Activated CD4-positive, alpha-beta T cell treated with anti-CD3 and anti-CD28 coated beads for 4 hours (primary cell): ENCODE results near the gene NAA25.

Experiments used
- DNase-seq, 2 donors: peaks; one replicate each; pipeline ENCODE4 v3.0.0-alpha.2; 2020

The NAA25 gene

GRCh38 chr12:112108202-112109079 is at the start of gene NAA25:
TSS of gene NAA25 (minus strand) at chr12:112108783. CDS start at chr12:112108773, 10 bp downstream.
- DNase-seq, result peak; percentile 87 to 91

DNA sequence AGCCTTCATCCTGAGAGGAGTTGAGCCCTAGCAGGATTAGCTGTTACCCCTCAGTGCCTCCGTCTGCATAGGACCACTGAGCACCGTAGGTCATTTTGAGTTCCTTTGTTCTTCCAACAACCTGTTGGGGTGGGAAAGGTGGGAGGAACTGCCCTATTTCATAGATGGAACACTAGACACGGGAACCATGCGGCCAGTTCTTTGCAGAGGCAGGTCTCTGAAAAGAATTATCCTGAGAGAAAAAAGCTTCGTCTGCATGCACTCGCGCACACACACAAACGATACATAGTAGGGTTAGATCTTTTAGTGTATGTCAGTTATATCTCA is 45.3 kb upstream of the NAA25 start:
- no peak for DNase-seq

GRCh38 chr12:112153181-112153892 is 44.8 kb upstream of the NAA25 start:
- no peak for DNase-seq

- DNase-seq, result no peak
Observed at GRCh38 chr12:112151766-112152541, 43.4 kb upstream of the NAA25 start.

GRCh38 chr12:112149596-112149995 is 41.0 kb upstream of the NAA25 start:
- DNase-seq, result no peak

GRCh38 chr12:112148031-112148513 is 39.5 kb upstream of the NAA25 start:
- no peak for DNase-seq

DNA sequence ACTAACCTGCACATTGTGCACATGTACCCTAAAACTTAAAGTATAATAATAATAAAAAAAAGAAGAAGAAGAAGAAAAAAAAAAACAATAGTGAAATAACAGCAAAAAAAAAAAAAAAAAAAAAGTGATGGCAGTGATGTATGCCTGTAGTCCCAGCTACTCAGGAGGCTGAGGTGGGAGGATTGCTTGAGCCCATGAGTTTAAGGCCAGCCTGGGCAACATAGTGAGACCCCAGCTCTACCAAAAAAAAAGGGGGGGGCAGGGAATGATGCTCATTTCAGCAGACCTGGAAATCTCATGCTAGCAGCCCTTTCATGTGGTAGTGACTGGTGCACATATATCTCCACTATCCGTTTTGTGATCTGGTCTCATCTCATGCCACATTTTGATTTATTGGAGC is 37.5 kb upstream of the NAA25 start:
- no peak for DNase-seq

- DNase-seq, result no peak
Observed at GRCh38 chr12:112140728-112141127, 32.1 kb upstream of the NAA25 start.

GRCh38 chr12:112134731-112135130 is 26.1 kb upstream of the NAA25 start:
- no peak for DNase-seq

DNA sequence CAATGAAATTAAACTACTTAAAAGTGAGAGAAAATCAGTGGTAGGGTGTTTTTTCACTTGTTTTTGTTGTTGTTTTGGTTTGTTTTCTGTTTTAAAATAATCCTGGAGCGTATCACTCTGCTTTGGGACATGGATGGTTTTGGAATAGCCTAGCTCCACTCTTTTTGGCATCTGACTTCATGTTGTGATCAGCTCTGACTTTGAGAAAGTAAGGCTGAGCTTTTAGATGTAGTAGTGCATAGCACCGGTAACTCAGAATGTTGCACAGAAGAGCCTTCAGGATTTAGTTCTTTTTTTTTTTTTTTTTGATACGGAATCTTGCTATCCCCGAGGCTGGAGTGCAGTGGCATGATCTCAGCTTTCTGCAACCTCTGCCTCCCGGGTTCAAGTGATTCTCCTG is 24.8 kb upstream of the NAA25 start:
- no peak for DNase-seq

- no peak for DNase-seq
Observed at GRCh38 chr12:112131686-112132085, 23.1 kb upstream of the NAA25 start.

DNA sequence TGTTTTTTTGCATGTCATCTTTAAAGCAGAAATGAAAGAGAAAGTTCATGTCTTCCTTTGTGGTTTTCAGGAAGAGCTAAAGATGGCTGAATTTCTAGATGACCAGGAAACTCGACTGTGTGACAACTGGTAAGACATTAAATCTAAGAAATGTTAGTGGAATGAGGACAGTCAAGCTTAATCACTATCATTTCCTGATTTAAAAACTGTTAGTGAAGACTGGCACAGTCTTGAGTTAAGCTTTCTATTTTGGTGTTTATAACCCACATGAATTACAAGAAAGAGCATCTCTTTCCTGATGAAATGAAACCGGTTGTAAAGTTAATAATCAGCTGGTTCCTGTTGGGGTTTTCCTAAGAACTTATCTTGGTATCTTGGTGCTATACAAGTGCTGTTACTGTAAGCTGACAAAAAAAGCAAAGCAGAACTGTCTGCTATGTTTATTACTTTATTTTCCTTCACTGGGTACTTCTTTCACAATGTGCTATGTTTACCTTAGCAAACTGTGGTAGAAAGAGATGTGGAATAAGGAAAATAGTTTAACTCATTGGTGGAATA is 21.9 kb upstream of the NAA25 start:
- DNase-seq, result no peak

DNA sequence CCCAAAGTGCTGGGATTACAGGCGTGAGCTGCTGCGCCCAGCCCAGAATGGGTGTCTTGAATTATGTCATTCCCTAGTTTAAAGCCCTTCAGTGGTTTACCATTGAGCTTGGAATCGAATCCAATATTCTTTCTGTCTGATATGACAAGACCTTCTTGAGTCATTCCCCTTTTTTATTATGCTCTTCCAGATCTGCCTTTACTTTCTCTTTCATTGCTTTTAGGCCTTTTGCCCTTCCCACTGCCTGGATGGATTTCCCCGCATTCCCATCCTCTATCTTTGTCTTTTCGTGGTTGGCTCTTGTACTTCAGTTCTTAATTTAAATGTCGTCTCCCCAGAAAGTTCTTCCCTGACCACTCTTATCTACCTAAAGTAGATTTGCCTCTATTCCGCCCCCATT is 18.3 kb upstream of the NAA25 start:
- no peak for DNase-seq

- DNase-seq, result no peak
Observed at GRCh38 chr12:112126000-112126438, 17.4 kb upstream of the NAA25 start.

DNA sequence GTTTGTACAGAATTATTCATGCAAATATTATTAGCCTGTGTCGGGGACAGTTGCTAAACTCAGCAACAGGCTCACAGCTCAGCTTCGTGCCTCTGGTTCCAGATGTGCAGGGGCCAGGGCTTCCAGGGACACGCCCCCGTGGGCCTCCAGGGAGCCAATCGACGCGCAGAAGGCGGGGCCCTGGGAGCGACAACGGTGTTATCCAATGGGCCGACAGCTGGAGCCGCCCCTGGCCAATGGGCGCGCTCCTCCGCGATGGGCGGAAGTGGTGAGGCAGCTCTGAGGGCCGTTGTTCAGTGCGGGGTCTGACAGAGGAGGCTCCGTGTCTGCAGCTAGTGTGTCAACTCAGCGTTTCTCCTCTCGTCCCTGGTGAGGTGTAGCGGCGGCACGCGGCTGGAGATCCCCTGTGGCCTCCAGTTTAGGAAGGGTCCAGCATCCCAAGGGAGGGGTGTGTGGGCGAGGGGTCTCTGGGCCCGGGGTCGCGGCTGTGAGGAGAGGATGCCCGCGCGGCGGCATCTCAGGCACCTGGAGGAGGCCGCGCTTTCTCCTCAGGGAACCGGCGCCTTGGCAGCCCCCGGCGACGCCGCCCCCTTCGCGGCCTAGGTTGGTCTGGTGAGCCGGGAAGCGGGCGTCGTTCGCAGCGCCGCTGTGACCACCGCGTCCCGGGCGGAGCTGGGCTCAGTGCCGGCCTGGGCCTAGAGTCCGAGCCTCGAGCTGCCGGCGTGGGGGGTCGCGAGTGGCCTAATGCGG is 16.8 kb upstream of the NAA25 start, which contains the start of gene TRAFD1:
TSS of gene TRAFD1 (plus strand) at position 311 of the 750 bp plus-strand sequence. CDS start 4,963 bp downstream, outside the sequence.
- peak; percentile 98 for DNase-seq

DNA sequence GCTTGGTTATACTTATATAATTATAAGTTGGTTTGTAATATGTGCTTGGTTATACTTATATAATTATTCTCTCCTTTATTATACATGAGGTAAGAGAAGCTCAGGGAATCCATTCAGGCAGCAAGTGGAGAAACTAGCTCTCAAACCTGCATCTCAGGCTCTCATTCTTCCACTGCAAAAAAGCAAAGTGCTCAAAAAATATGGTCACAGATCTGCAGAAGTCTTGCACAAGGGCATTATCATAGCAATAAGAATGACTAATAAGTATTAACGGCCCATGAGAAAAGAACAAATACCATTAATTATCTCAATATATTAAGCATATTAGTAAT is 16.3 kb upstream of the NAA25 start:
- DNase-seq, result no peak

DNA sequence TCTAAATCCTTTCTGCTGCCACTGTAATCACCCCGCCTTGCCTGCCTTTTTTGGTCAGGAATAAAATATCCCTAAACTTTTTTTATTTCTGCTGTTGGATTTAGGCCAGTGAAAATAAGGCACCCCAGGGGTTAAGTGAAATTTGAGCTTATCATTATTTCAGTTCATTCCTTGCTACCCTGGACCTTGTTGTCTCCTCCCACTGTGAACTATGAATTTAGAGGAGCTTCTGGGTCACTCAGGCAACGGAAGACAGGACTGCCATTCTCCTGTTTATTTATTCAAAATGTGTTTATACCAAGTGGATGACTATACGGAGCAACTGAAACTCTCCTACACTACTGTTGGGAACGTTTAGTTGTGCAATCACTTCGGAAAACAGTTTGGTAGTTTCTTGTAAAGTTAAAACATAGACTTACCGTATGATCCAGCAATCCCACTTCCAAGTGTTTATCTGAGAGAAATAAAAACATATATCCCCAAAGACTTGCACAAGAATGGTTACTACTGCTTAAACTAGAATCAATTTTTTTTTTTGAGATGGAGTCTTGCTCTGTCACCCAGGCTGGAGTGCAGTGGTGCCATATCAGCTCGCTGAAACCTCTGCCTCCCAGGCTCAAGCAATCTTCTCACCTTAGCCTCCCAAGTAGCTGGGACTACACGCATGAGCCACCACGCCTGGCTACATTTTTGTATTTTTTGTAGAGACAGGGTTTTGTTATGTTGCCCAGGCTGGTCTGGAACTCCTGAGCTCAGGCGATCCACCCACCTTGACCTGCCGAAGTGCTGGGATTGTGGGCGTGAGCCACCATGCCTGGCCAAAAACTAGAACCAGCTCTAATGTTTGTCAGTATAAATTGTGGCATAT is 14.5 kb upstream of the NAA25 start:
- DNase-seq, result no peak

DNA sequence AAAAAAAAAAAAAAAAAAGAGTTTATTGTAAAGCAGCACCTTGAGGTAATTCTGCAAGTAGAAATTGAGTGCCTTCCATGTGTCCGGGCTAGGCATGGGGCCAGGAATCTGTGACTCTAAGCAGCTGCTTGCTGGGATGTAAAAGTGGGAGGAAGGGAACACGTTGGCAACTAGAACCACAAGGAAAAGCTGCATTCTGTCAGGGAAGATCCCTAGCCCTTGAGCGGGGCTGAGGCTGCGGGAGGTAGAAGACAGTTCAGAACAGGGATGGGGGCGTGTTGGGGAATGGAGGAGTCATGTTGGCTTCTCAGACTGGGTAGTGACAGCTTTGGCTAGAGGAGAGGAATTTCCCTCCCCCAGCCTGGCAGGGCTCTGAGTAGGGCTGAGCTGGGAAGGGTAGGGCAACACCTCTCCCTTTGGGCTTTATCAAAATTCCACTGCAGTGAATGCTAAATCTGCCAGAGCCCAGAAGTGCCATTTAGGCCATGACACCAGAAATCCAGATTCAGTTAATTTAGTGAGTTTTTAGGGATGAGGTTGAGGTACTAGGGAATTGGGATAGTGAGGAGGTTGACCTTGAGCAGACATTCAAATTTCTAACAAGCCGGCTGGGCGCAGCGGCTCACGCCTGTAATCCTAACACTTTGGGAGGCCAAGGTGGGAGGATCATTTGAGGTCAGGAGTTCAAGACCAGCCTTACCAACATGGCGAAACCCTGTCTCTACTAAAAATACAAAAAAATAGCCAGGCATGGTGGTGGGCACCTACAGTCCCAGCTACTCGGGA is 13.4 kb upstream of the NAA25 start:
- DNase-seq, result no peak

DNA sequence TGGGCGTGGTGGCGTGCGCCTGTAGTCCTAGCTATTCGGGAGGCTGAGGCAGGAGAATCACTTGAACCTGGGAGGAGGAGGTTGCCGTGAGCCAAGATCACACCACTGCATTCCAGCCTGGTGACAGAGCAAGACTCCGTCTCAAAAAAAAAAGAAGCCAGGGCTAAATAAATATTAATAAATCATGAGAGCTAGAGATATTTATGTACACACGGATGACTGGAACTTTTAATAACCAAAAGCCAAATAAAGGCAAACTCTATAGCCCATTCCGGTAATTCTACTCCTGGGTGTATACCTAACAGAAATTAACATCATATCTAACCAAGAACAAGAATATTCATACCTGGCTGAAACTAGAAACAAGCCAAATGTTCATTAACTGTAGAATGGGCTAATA is 9.1 kb upstream of the NAA25 start:
- DNase-seq, result no peak
